ENCODE data around the gene TPTE2. TPM values are rescaled to one million over a fixed set of nuclear protein-coding genes. Genes with fewer than 3 reads are reported as not detected.

TPTE2 gene
- not detected in 5 replicates for total RNA-seq (2022; extraction: Qiagen RNA extraction; ENCODE audit: low read depth)

GRCh38 chr13:19561127-19561582, at the start of gene TPTE2:
Gene TPTE2, minus strand, starts transcription at chr13:19561532. Its CDS starts 58,298 bp downstream, at chr13:19503234.

Other genes starting within 250 kb of the TPTE2 start
- 13.1 to 15.6 TPM (median 14.5 TPM) in 5 replicates for gene MPHOSPH8, start 72.1 kb upstream of the TPTE2 start, total RNA-seq (2022; extraction: Qiagen RNA extraction; ENCODE audit: low read depth)
- 40.0 to 54.1 TPM (median 44.5 TPM) in 5 replicates for gene PSPC1, start 221.4 kb upstream of the TPTE2 start, total RNA-seq (2022; extraction: Qiagen RNA extraction; ENCODE audit: low read depth)